A549 treated with RU486 at 1 μM for 4 hours (cell line): Measurements from ENCODE around the gene DHRS4L2. TPM values are rescaled to one million over a fixed set of nuclear protein-coding genes. Genes with fewer than 3 reads are reported as not detected.

Source experiments
- total RNA-seq: library from RNA; stranded (reverse); fragments of 200-300 nt; extraction: Qiagen RNA extraction; gene quantifications from 5 replicates; pipeline ENCODE4 v1.2.3, GENCODE V29; 2022; ENCODE audit warnings: low read depth

Gene DHRS4L2
- total RNA-seq, result 22.1 to 37.0 TPM (median 30.3 TPM) in 5 replicates

GRCh38 chr14:23988607-23989363 is at the start of gene DHRS4L2:
Gene DHRS4L2 (plus strand): TSS chr14:23988929. CDS start chr14:23988948, 19 bp downstream.

GRCh38 chr14:23953464-23954278 is 35.1 kb upstream of the DHRS4L2 start, which contains the start of gene DHRS4:
Gene DHRS4 (plus strand): TSS chr14:23953770. CDS start chr14:23953789, 19 bp downstream.

GRCh38 chr14:24051789-24052655 is 63.3 kb downstream of the DHRS4L2 start, which contains the start of gene CARMIL3:
Gene CARMIL3 (plus strand): TSS chr14:24052009. CDS start chr14:24052154, 145 bp downstream.

Other genes with a start within 250 kb of the DHRS4L2 start
- gene DHRS4, start 35.2 kb upstream of the DHRS4L2 start, total RNA-seq, result 42.2 to 47.9 TPM (median 46.2 TPM) in 5 replicates
- 0.34 to 0.95 TPM (median 0.49 TPM) in 5 replicates for gene CARMIL3, start 63.1 kb downstream of the DHRS4L2 start, total RNA-seq
- not detected in 5 replicates for gene CPNE6, start 82.6 kb downstream of the DHRS4L2 start, total RNA-seq
- 16.5 to 22.6 TPM (median 20.9 TPM) in 5 replicates for gene PCK2, start 105.4 kb downstream of the DHRS4L2 start, total RNA-seq
- 19.5 to 23.6 TPM (median 20.5 TPM) in 5 replicates for gene DCAF11, start 125.8 kb downstream of the DHRS4L2 start, total RNA-seq
- gene NRL, start 126.0 kb downstream of the DHRS4L2 start, total RNA-seq, result 0.72 to 1.2 TPM (median 0.80 TPM) in 5 replicates
- 0.17 to 0.31 TPM in 2 of 5 replicates, not detected in the others for gene FITM1, start 141.7 kb downstream of the DHRS4L2 start, total RNA-seq
- 166 to 196 TPM (median 176 TPM) in 5 replicates for gene PSME1, start 147.3 kb downstream of the DHRS4L2 start, total RNA-seq
- gene EMC9, start 152.7 kb downstream of the DHRS4L2 start, total RNA-seq, result 45.0 to 65.7 TPM (median 61.1 TPM) in 5 replicates
- gene PSME2, start 157.7 kb downstream of the DHRS4L2 start, total RNA-seq, result 163 to 221 TPM (median 173 TPM) in 5 replicates
- gene RNF31, start 158.6 kb downstream of the DHRS4L2 start, total RNA-seq, result 18.9 to 37.4 TPM (median 28.0 TPM) in 5 replicates
- 14.5 to 20.9 TPM (median 16.8 TPM) in 5 replicates for gene IRF9, start 172.3 kb downstream of the DHRS4L2 start, total RNA-seq
- gene REC8, start 183.2 kb downstream of the DHRS4L2 start, total RNA-seq, result 4.0 to 5.5 TPM (median 5.1 TPM) in 5 replicates
- gene IPO4, start 199.9 kb downstream of the DHRS4L2 start, total RNA-seq, result 79.3 to 90.2 TPM (median 86.3 TPM) in 5 replicates
- gene TM9SF1, start 206.5 kb downstream of the DHRS4L2 start, total RNA-seq, result 63.2 to 70.0 TPM (median 67.6 TPM) in 5 replicates
- gene TSSK4, start 216.8 kb downstream of the DHRS4L2 start, total RNA-seq, result not detected in 5 replicates
- gene CHMP4A, start 224.6 kb downstream of the DHRS4L2 start, total RNA-seq, result 71.9 to 101 TPM (median 93.0 TPM) in 5 replicates
- gene MDP1, start 227.1 kb downstream of the DHRS4L2 start, total RNA-seq, result 27.3 to 34.4 TPM (median 29.4 TPM) in 5 replicates
- 444 to 520 TPM (median 484 TPM) in 5 replicates for gene NEDD8, start 243.4 kb downstream of the DHRS4L2 start, total RNA-seq
- 54.3 to 66.4 TPM (median 58.1 TPM) in 5 replicates for gene GMPR2, start 244.0 kb downstream of the DHRS4L2 start, total RNA-seq